ENCODE data around the gene ZC3H12A. TPM values are rescaled to one million over a fixed set of nuclear protein-coding genes. Genes with fewer than 3 reads are reported as not detected.
A peak's percentile ranks its signal among the peaks of the same experiment; 100 is the strongest.
"Not testable (repeated sequence)": the region's sequence is repeated elsewhere in the genome, so short reads cannot be mapped to it uniquely, and the experiment has no call there.

Gene ZC3H12A
- total RNA-seq, 1 experiment from 2014 or later, result 3.3 TPM

DNA sequence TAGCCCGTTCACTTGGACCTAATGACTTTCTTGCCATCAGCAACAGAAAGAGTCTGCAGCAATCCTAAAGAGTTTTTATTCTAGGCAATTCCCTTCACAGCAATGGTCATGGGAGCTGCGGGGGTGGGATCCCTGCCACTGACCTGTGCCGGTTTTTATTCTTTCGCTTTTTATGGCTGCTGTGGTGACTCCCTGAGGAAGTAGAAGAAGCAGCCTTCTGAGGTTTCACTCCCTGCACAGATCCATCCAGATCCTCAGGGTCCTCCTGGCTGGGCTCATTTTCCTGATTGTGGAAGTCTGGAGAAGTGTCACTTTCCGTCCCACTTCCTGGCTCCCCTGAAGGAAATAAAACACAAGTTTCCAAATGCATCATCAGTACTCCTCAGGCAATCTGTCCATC, 27.3 kb downstream of the ZC3H12A start:
- DNase-seq (ENCODE audit: low read depth), result no peak

- no peak for DNase-seq (ENCODE audit: low read depth)
Measured at GRCh38 chr1:37502104-37502503, 27.7 kb downstream of the ZC3H12A start.

GRCh38 chr1:37502791-37503190, 28.4 kb downstream of the ZC3H12A start:
- not testable (repeated sequence) for DNase-seq (ENCODE audit: low read depth)

DNA sequence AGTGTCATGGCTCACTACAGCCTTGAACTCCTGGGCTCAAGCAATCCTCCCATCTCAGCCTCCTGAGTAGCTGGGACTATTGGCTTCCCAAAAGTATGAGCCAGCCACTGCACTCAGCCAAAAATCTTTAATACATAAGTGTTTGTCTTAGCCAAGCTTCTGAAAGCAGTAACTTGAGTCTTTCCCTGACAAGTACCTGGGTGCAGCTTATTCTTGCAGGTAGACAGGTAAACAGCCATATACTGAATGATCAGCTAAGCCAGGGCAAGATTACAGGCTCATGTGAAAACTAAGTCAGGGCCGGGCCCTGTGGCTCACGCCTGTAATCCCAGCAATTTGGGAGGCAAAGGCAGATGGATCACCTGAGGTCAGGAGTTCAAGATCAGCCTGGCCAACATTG, 32.4 kb downstream of the ZC3H12A start:
- no peak for DNase-seq (ENCODE audit: low read depth)

DNA sequence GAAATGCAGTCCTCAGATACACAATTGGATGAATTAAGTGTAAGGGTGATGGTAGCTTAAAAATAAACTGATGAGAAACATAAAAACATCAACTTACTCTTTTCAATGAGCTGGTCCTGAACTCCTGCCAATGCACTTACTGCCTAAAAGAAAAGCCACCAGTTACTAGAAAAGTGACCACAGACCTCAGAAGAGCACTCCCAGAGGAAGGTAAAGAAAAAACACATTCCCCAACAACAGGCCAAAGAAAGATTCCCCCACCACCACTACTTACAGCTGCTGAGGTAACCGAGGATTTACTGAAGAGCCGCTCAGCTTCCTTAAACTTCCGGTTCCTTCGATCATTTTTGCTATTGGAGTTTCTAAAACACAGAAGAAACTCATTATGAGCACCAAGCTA, 34.8 kb downstream of the ZC3H12A start:
- peak; percentile 56 for DNase-seq (ENCODE audit: low read depth)

- DNase-seq (ENCODE audit: low read depth), result no peak
Measured at GRCh38 chr1:37513795-37514349, 39.5 kb downstream of the ZC3H12A start.

DNA sequence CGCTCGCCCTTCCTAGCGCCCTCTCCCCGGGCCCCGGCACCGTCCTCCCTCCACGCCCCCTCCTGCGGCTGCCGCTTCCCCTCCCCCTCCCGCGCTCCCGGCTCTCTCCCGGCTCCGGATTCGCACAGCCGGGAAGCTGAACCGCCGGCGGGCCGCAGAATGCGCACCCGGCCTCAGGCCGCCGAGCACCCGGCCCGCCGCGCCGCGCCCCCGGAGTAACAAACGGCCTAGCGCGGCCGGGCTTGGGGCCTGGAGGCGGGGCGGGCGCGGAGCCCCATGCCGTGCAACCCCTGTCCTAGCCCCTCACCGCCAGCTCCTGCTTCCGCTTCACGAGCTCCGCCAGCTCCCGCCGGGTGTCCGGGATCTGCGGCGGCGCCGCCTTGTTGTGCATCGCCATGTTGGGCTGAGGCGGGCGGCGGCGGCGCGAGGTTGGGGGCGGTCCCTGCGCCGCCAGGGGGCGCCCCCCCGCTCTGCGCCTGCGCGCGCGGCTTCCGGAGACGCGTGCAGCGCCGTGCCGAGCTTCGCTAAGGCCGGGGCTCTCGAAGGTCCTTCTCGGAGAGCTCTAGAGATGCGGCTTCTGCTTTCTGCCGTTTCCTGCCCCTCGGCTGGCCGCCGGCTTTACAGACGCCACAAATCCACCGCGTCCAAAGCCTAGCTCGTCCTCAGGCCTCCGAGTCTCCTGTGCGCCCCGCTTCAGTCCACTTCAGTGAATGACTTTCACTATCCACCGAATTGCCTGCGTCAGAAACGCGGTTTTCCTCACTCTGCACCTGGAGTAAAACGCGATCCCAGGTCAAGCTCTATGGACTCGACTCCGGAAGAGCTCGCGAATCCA, 40.2 kb downstream of the ZC3H12A start, which contains the start of gene MEAF6:
Gene MEAF6, minus strand, starts transcription at position 417 of the 835 bp plus-strand sequence. Its CDS starts 20 bp downstream, at position 397.
- peak; percentile 73 for DNase-seq (ENCODE audit: low read depth)

GRCh38 chr1:37515185-37516034, 41.0 kb downstream of the ZC3H12A start:
- no peak for DNase-seq (ENCODE audit: low read depth)

GRCh38 chr1:37517569-37517968, 43.2 kb downstream of the ZC3H12A start:
- DNase-seq (ENCODE audit: low read depth), result no peak

- DNase-seq (ENCODE audit: low read depth), result not testable (repeated sequence)
Measured at GRCh38 chr1:37518241-37518640, 43.9 kb downstream of the ZC3H12A start.

DNA sequence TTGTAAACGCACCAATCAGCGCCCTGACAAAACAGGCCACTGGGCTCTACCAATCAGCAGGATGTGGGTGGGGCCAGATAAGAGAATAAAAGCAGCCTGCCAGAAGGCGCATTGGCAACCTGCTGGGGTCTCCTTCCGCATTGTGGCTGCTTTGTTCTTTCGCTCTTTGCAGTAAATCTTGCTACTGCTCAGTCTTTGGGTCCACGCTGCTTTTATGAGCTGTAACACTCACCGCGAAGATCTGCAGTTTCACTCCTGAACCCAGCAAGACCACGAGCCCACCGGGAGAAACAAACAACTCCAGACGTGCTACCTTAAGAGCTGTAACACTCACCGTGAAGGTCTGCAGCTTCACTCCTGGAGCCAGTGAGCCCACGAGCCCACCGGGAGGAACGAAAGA, 44.5 kb downstream of the ZC3H12A start:
- not testable (repeated sequence) for DNase-seq (ENCODE audit: low read depth)

DNA sequence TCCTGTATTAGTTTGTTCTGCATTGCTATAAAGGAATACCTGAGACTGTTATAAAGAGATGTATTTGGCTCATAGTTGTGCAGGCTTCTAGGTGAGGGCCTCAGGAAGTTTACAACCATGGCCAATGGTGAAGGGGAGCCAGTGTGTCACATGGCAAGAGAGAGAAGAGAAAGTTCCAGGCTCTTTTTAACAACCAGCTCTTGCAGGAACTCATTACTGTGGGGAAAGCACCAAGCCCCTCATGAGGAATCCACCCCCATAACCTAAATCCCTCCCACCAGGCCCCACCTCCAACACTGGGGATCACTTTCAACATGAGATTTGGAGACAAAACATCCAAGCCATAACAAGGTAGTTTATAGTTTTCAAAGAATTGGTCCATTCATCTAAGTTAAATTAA, 45.2 kb downstream of the ZC3H12A start:
- no peak for DNase-seq (ENCODE audit: low read depth)

DNA sequence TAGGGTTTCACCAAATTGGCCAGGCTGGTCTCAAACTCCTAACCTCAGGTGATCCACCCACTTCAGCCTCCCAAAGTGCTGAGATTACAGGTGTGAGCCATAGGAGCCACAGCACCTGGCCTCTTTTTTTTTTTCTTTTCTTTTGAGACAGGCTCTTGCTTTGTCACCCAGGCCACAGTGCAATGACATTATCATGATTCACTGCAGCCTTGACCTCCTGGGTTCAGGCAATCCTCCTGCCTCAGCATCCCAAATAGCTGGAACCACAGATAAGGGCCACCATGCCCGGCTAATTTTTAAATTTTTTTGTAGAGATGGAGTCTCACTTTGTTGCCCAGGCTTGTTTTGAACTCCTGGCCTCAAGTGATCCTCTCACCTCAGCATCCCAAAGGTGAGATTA, 55.5 kb downstream of the ZC3H12A start:
- not testable (repeated sequence) for DNase-seq (ENCODE audit: low read depth)

DNA sequence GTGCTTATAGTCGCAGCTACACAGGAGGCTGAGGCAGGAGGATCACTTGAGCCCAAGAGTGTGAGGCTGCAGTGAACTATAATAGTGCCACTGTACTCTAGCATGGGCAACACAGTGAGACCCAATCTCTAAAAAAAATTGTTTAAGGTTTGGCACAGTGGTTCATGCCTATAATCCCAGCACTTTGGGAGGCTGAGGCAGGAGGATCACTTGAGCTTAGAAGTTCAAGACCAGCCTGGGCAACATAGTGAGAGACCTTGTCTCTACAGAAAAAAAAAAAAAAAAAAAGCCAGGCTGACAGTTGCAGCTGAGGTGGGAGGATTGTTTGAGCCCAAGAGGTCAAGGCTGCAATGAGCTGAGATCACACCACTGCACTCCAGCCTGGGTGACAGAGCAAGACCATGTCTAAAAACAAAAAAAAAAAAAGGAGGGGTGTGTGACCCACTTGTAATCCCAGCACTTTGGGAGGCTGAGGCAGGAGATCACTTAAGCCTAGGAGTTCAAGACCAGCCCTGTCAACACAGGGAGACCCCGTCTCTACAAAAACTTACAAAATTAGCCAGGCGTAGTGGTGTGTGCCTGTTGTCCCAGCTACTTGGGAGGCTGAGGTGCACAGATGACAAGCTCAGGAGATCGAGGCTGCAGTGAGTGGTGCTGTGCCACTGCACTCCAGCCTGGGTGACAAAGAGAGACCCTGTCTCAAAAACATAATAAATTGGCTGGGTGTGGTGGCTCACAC, 58.2 kb downstream of the ZC3H12A start:
- not testable (repeated sequence) for DNase-seq (ENCODE audit: low read depth)

DNA sequence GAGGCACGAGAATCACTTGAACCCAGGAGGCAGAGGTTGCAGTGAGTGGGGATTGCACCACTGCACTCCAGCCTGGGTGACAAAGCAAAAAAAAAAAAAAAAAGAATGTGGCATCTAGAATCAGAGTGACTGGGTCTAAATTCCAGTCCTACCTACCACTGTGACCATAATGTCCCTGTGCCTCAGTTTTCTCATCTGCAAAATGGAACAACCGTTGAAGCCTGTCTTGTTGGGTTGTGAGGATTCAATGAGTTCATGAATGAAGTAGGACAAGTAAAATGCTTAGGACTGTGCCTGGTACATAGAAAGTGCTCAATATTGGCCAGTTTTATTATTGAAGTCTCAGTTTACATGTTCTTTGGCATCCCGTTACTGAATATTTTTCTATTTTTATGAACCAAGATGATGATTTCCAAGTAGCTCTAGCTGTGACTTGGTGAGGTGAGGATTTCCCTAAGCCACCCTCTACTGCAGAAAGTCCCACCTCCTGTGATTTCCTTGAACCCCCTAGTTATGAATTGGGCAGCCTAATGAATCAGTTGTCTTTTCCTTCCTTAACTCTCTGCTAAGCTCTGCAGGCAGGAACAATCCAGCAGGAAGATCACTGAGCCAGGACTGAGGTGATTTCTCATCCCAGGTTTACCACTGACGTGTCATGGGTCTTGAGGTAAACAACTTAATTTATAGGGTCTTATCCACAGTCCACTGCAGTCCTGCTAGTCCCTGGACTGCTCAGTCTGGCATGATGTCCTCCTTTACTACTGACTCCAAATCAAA, 59.1 kb downstream of the ZC3H12A start:
- DNase-seq (ENCODE audit: low read depth), result no peak

Other genes with a start within 250 kb of the ZC3H12A start
- gene MEAF6, start 40.2 kb downstream of the ZC3H12A start, total RNA-seq (2014; rRNA removed), result 86.2 and 90.1 TPM in 2 replicates
- gene SNIP1, start 79.7 kb downstream of the ZC3H12A start, total RNA-seq (2014; rRNA removed), result 10.6 and 18.6 TPM in 2 replicates
- gene DNALI1, start 82.4 kb downstream of the ZC3H12A start, total RNA-seq (2014; rRNA removed), result 13.3 and 13.9 TPM in 2 replicates
- gene GNL2, start 121.4 kb downstream of the ZC3H12A start, total RNA-seq (2014; rRNA removed), result 65.1 and 73.9 TPM in 2 replicates
- gene RSPO1, start 160.3 kb downstream of the ZC3H12A start, total RNA-seq (2014; rRNA removed), result not detected in 2 replicates
- 45.3 and 47.6 TPM in 2 replicates for gene CDCA8, start 217.9 kb downstream of the ZC3H12A start, total RNA-seq (2014; rRNA removed)